ENCODE measurements around the gene KLF13. TPM values are rescaled to one million over a fixed set of nuclear protein-coding genes. Genes with fewer than 3 reads are reported as not detected.

Gene KLF13
- total RNA-seq, 1 donor from 2014 or later = 62.3 TPM

GRCh38 chr15:31317017-31317416 is 9.6 kb upstream of the KLF13 start:
- DNase-seq = no peak
- H3K4me1 ChIP-seq = no peaks in the 10 kb centered on the region
- intact Hi-C loops (cut with micrococcal nuclease) = loop anchor here (10.0 kb wide), 1 partner anchor 92 kb away; no protein-coding TSS in a partner anchor
- H3K27ac ChIP-seq (replicated peaks) = no peak overlapping the region
- H3K36me3 ChIP-seq = no peaks in the 10 kb centered on the region
- no peak overlapping the region for H3K4me3 ChIP-seq
- peaks cover 13% of the 10 kb centered on the region for H3K9me3 ChIP-seq (replicated peaks)
- H3K27me3 ChIP-seq (ENCODE audit: low read depth) = no peaks in the 10 kb centered on the region
- TF ChIP-seq CTCF (IDR thresholded peaks at IDR 0.05; ENCODE audit: borderline replicate concordance) = no peak

DNA sequence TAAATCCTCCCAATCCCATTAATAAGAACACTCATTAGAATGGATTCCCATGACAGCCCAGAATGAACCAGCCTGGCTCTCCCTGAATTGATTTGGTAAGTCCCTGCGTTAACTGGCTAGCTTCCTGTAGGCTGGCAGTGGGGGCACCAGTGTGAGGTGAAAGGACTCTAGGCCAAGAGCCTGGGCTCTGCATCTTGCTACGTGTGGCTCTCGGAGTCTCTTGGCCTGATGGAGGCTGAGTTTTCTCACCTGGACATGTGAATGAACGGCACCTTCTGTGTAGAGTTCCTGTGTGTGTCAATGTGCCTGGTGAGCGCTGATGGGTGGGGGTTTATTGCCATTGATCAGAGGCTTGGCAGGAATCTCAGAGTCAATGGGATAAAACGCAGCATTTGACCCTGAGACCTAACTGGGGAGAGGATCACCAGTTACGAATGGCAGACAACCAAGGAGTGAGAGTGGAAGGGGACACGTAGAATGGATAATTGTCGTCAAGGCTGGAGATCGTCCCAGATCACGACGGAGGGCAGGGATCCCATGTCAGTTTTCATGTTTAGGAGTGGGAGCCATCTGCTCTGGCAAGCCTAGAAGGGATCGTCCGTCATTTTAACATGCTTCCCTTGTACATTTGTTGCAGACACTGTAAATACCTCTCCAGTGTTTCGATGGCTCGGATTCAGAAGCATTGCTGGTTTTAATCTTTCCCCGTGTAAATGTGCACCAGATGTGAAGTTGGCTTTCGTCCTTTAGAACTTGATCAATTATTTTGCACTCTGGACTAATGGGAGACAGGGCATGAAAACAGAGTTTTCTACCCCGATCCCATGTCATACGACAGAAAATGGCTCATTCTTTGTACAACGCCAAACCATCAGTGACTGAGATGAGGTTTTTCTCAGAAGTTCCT is 9.0 kb upstream of the KLF13 start:
- Histone ChIP-seq H3K9me3 (replicated peaks) (peaks cover 13% of the 10 kb centered on the region), H3K27me3 (ENCODE audit: low read depth) (no peaks in the 10 kb centered on the region), H3K36me3 (no peaks in the 10 kb centered on the region), H3K4me1 (no peaks in the 10 kb centered on the region), H3K4me3 (no peak overlapping the region), H3K27ac (replicated peaks) (no peak overlapping the region)
- no peak for TF ChIP-seq CTCF (IDR thresholded peaks at IDR 0.05; ENCODE audit: borderline replicate concordance)
- intact Hi-C loops (cut with micrococcal nuclease) = loop anchor here (10.0 kb wide), 1 partner anchor 93 kb away; no protein-coding TSS in a partner anchor
- DNase-seq = no peak

DNA sequence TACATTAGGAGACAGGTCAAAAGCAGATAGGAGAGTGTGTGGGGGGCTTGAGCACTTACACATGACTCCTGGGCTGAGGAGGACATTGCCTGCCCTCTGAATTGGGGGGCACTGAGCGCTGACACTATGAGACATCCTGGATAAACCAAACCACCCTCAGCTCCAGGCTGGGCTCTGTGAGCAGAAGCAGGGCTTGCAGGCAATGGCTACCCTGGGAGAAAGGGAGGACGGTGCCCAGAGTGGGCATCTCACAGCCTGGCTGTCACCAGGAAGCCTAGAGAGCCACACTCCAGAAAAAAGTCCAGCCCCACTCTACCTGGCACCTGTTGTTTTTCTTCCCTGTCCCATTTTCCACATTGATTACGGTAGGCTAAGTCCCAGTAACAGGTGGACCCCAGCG is 8.2 kb upstream of the KLF13 start:
- Histone ChIP-seq H3K36me3 (no peaks in the 10 kb centered on the region), H3K27ac (replicated peaks) (no peak overlapping the region), H3K27me3 (ENCODE audit: low read depth) (no peaks in the 10 kb centered on the region), H3K4me3 (no peak overlapping the region), H3K9me3 (replicated peaks) (peaks cover 8% of the 10 kb centered on the region), H3K4me1 (no peaks in the 10 kb centered on the region)
- intact Hi-C loops (cut with micrococcal nuclease) = loop anchor here (10.0 kb wide), 1 partner anchor 94 kb away; no protein-coding TSS in a partner anchor
- no peak for DNase-seq
- TF ChIP-seq CTCF (IDR thresholded peaks at IDR 0.05; ENCODE audit: borderline replicate concordance) = no peak

DNA sequence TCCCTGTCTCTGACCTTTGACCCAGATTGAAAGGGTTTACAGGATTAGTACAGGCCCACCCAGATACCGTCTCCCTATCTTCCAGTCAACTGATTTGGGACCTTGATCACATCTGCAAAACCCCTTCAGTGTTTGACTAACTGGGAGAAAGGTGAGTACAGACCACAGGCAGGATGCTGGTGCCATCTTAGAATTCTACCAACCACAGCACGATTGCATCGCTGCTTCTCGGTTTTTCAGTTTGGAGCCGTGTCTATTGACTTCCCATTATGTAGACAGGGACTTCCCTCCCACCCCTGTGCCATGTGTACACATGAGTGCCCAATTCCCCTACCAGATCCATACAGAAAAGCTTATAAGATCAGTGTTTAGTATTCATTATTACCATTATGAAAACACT is 6.6 kb upstream of the KLF13 start:
- no peak for DNase-seq
- peaks cover 10% of the 10 kb centered on the region for H3K4me1 ChIP-seq
- H3K27ac ChIP-seq (replicated peaks) = no peak overlapping the region
- no peak overlapping the region for H3K4me3 ChIP-seq
- no peaks in the 10 kb centered on the region for H3K36me3 ChIP-seq
- no peak for TF ChIP-seq CTCF (IDR thresholded peaks at IDR 0.05; ENCODE audit: borderline replicate concordance)
- intact Hi-C loops (cut with micrococcal nuclease) = no loop called here
- no peaks in the 10 kb centered on the region for H3K9me3 ChIP-seq (replicated peaks)
- no peaks in the 10 kb centered on the region for H3K27me3 ChIP-seq (ENCODE audit: low read depth)

GRCh38 chr15:31321418-31321817 is 5.2 kb upstream of the KLF13 start:
- Histone ChIP-seq H3K36me3 (no peaks in the 10 kb centered on the region), H3K4me1 (peaks cover 22% of the 10 kb centered on the region), H3K27me3 (ENCODE audit: low read depth) (no peaks in the 10 kb centered on the region), H3K9me3 (replicated peaks) (no peaks in the 10 kb centered on the region), H3K4me3 (no peak overlapping the region), H3K27ac (replicated peaks) (no peak overlapping the region)
- no peak for DNase-seq
- TF ChIP-seq CTCF (IDR thresholded peaks at IDR 0.05; ENCODE audit: borderline replicate concordance) = no peak
- intact Hi-C loops (cut with micrococcal nuclease) = no loop called here
